Measurements from ENCODE around the gene EFCAB11.

- TF ChIP-seq CTCF (IDR thresholded peaks at IDR 0.05) (no peak), POLR2A (IDR thresholded peaks at IDR 0.05) (no peak), EP300 (IDR thresholded peaks at IDR 0.05) (no peak)
Measured at GRCh38 chr14:89773151-89773550, 181.4 kb downstream of the EFCAB11 start.
